Measurements from ENCODE around the gene TMEM72.

- TF ChIP-seq POLR2A (IDR thresholded peaks at IDR 0.05; ENCODE audit: low read depth, low read length) = no peak
- TF ChIP-seq POLR2AphosphoS5 (IDR thresholded peaks at IDR 0.05; ENCODE audit: low read depth, low read length) = no peak
- TF ChIP-seq TAF1 (IDR thresholded peaks at IDR 0.05; ENCODE audit: borderline replicate concordance, low read depth, low read length) = no peak
Observed at GRCh38 chr10:44927352-44927751, 16.2 kb downstream of the TMEM72 start.

Measured in GM12892 (cell line).